K562 (cell line): ENCODE results near the gene RACGAP1. TPM values are rescaled to one million over a fixed set of nuclear protein-coding genes. Genes with fewer than 3 reads are reported as not detected.

Experiments
- ARID1B ChIP-seq: fragments of 450-650 bp; IDR thresholded peaks from 2 replicates; pipeline ENCODE4 v1.6.1; 2016; ENCODE audit warnings: antibody characterized with exemption, mild to moderate bottlenecking, inconsistent platforms
- BHLHE40 ChIP-seq: IDR thresholded peaks from 2 replicates; pipeline ENCODE4 v1.6.1; 2011; ENCODE audit warnings: low read length, improper control_type of control experiment
- CEBPB ChIP-seq: fragments of 450-650 bp; IDR thresholded peaks from 2 replicates; pipeline ENCODE4 v1.6.1; 2016; ENCODE audit warnings: missing genetic modification characterization, missing compliant biosample characterization
- CHD4 ChIP-seq: fragments of 200-600 bp; sonication (generic); IDR thresholded peaks from 3 replicates; pipeline ENCODE4 v1.6.1; 2012; ENCODE audit warnings: low read depth, mild to moderate bottlenecking, mixed read lengths, low read length, inconsistent platforms; ENCODE audit not compliant: insufficient read depth, insufficient replicate concordance, poor library complexity, severe bottlenecking
- FOXJ3 ChIP-seq: sonication (generic); formaldehyde crosslinking; IDR thresholded peaks from 2 replicates; pipeline ENCODE4 v1.4.0; 2020; ENCODE audit warnings: mild to moderate bottlenecking, missing genetic modification reagents
- IFI16 ChIP-seq: fragments of 250-450 bp; sonication (Bioruptor Pico); IDR thresholded peaks from 2 replicates; pipeline ENCODE4 v2.1.2; 2022; ENCODE audit warnings: mild to moderate bottlenecking, inconsistent platforms
- KDM1A ChIP-seq, 2 experiments: fragments of 450-650 bp; IDR thresholded peaks; 2 replicates each; pipeline ENCODE4 v1.6.1; 2016; ENCODE audit warnings: mild to moderate bottlenecking in 2 of 2
- KDM5B ChIP-seq: fragments of 200-600 bp; sonication (generic); IDR thresholded peaks from 2 replicates; pipeline ENCODE4 v1.6.1; 2012; ENCODE audit warnings: low read depth, mild to moderate bottlenecking, moderate library complexity, low read length, control low read depth, inconsistent platforms; ENCODE audit not compliant: insufficient replicate concordance
- KLF13 ChIP-seq: fragments of 450-650 bp; IDR thresholded peaks from 2 replicates; pipeline ENCODE4 v1.6.1; 2016; ENCODE audit warnings: missing genetic modification characterization, low read depth, mild to moderate bottlenecking, missing compliant biosample characterization, moderate library complexity, borderline replicate concordance
- KLF6 ChIP-seq: fragments of 250-450 bp; sonication (Bioruptor Pico); IDR thresholded peaks from 2 replicates; pipeline ENCODE4 v1.4.0; 2020; ENCODE audit warnings: mild to moderate bottlenecking, moderate library complexity, borderline replicate concordance
- MCM5 ChIP-seq: fragments of 450-650 bp; IDR thresholded peaks from 2 replicates; pipeline ENCODE4 v1.6.1; 2016; ENCODE audit warnings: low read depth
- MEF2A ChIP-seq: IDR thresholded peaks from 2 replicates; pipeline ENCODE4 v1.6.1; 2011; ENCODE audit warnings: low read depth, mild to moderate bottlenecking, low read length, moderate library complexity; ENCODE audit not compliant: control insufficient read depth
- MEIS2 ChIP-seq: fragments of 450-650 bp; IDR thresholded peaks from 2 replicates; pipeline ENCODE4 v1.6.1; 2014; ENCODE audit warnings: mild to moderate bottlenecking; ENCODE audit not compliant: partially characterized antibody
- MTF1 ChIP-seq: fragments of 250-450 bp; sonication (Bioruptor Pico); IDR thresholded peaks from 2 replicates; pipeline ENCODE4 v1.9.0; 2021; ENCODE audit warnings: moderate library complexity, mild to moderate bottlenecking, inconsistent platforms, borderline replicate concordance
- NEUROD1 ChIP-seq: fragments of 150-350 bp; IDR thresholded peaks from 2 replicates; pipeline ENCODE4 v1.6.1; 2014; ENCODE audit warnings: borderline replicate concordance, low read length, low read depth; ENCODE audit not compliant: partially characterized antibody
- PKNOX1 ChIP-seq: fragments of 450-650 bp; IDR thresholded peaks from 2 replicates; pipeline ENCODE4 v1.6.1; 2016
- PML ChIP-seq: IDR thresholded peaks from 2 replicates; pipeline ENCODE4 v1.6.1; 2012; ENCODE audit warnings: low read length, inconsistent platforms
- PYGO2 ChIP-seq: fragments of 450-650 bp; IDR thresholded peaks from 2 replicates; pipeline ENCODE4 v1.6.1; 2016; ENCODE audit warnings: mild to moderate bottlenecking, missing genetic modification characterization, moderate library complexity, missing compliant biosample characterization
- RBM25 ChIP-seq: fragments of 200-400 bp; formaldehyde crosslinking; IDR thresholded peaks from 2 replicates; pipeline ENCODE4 v1.6.1; 2018; ENCODE audit warnings: low read length, low read depth, moderate library complexity; ENCODE audit not compliant: severe bottlenecking
- SMAD1 ChIP-seq: fragments of 150-350 bp; IDR thresholded peaks from 2 replicates; pipeline ENCODE4 v1.6.1; 2014; ENCODE audit warnings: low read length, low read depth; ENCODE audit not compliant: partially characterized antibody
- SPI1 ChIP-seq: IDR thresholded peaks from 2 replicates; pipeline ENCODE4 v1.6.1; 2011; ENCODE audit warnings: low read depth, low read length, control low read depth, borderline replicate concordance
- THRAP3 ChIP-seq: fragments of 450-650 bp; IDR thresholded peaks from 2 replicates; pipeline ENCODE4 v1.6.1; 2016; ENCODE audit warnings: mild to moderate bottlenecking, inconsistent platforms, borderline replicate concordance
- XRCC4 ChIP-seq: IDR thresholded peaks from one replicate; pipeline ENCODE4 v1.6.1; 2011; ENCODE audit not compliant: insufficient read depth, insufficient read length; ENCODE audit errors: extremely low read depth
- polyA plus RNA-seq, 8 experiments: library from polyadenylated mRNA; depleted of rRNA in 4 of 8; stranded (reverse) in 5 of 8; unstranded in 3 of 8; fragments of >200 nt; fragmentation: Nextera tagmentation in 2 of 8; fragmentation: Illumina TruSeq in 1 of 8; extraction: Ambion mirVana in 2 of 8; extraction: Trizol in 1 of 8; gene quantifications; 2 replicates each; pipeline versions ENCODE4 v1.2.1 to v1.2.3, GENCODE V29; 2011 to 2014; ENCODE audit warnings: inconsistent platforms in 1 of 8, missing spikeins in 1 of 8
- total RNA-seq, 7 experiments: library from RNA; depleted of rRNA in 6 of 7; stranded (reverse); fragments of >200 nt in 6 of 7; fragmentation: Illumina TruSeq in 2 of 7; extraction: Trizol in 2 of 7; gene quantifications; 2 replicates each; pipeline versions ENCODE4 v1.2.1 to v1.2.3, GENCODE V29; 2011 to 2021; ENCODE audit warnings: low replicate concordance in 1 of 7
- TF ChIP-seq, protein P1 (sequence below): sonication (generic); formaldehyde crosslinking; IDR thresholded peaks from 2 replicates; pipeline ENCODE4 v1.8.1; 2022; ENCODE audit warnings: missing genetic modification reagents
- TF ChIP-seq, protein P2 (sequence below), 2 experiments: fragments of 200-800 bp in 1 of 2; sonication (Bioruptor generic) in 1 of 2; sonication (generic) in 1 of 2; formaldehyde crosslinking in 1 of 2; IDR thresholded peaks in 1 of 2; conservative IDR thresholded peaks in 1 of 2; 2 replicates each; pipeline versions ENCODE4 v1.5.0 to v1.6.1; 2016 to 2020; ENCODE audit warnings: missing compliant biosample characterization in 1 of 2, missing genetic modification characterization in 1 of 2, missing genetic modification reagents in 1 of 2

Gene RACGAP1
- total and polyA plus RNA-seq, 9 of the 15 experiments (the other 6 are each of a cell fraction or from before 2014, with no cell fraction given): 56.4 to 92.9 (median 71.8) TPM

- TF ChIP-seq IFI16 (CRISPR knock-in tag) (no peak), PYGO2 (tag) (no peak), KLF13 (tag) (no peak), PML (0 out of 2 replicates have a peak, but pooled peaks have one; percentile 34), KDM1A (IDR thresholded peaks at IDR 0.05) (peak in 1 of 2 experiments; percentile 37; a peak in 1 of 4 replicates), BHLHE40 (no peak), CEBPB (tag) (no peak), RBM25 (no peak), SMAD1 (no peak), PKNOX1 (peak; percentile 71; the same call in 1 of the 2 replicates), ARID1B (peak; percentile 41; the same call in 1 of the 2 replicates), FOXJ3 (CRISPR knock-in tag) (no peak), CHD4 (no peak), KLF6 (CRISPR knock-in tag) (no peak), THRAP3 (no peak), XRCC4 (no peak), MEIS2 (peak; percentile 17), MTF1 (CRISPR knock-in tag) (no peak), MCM5 (no peak), MEF2A (no peak), NEUROD1 (no peak), SPI1 (peak; percentile 91), KDM5B (no peak)
- TF ChIP-seq, protein P1, sequence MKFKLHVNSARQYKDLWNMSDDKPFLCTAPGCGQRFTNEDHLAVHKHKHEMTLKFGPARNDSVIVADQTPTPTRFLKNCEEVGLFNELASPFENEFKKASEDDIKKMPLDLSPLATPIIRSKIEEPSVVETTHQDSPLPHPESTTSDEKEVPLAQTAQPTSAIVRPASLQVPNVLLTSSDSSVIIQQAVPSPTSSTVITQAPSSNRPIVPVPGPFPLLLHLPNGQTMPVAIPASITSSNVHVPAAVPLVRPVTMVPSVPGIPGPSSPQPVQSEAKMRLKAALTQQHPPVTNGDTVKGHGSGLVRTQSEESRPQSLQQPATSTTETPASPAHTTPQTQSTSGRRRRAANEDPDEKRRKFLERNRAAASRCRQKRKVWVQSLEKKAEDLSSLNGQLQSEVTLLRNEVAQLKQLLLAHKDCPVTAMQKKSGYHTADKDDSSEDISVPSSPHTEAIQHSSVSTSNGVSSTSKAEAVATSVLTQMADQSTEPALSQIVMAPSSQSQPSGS (CRISPR knock-in tag): no peak
- TF ChIP-seq, protein P2, sequence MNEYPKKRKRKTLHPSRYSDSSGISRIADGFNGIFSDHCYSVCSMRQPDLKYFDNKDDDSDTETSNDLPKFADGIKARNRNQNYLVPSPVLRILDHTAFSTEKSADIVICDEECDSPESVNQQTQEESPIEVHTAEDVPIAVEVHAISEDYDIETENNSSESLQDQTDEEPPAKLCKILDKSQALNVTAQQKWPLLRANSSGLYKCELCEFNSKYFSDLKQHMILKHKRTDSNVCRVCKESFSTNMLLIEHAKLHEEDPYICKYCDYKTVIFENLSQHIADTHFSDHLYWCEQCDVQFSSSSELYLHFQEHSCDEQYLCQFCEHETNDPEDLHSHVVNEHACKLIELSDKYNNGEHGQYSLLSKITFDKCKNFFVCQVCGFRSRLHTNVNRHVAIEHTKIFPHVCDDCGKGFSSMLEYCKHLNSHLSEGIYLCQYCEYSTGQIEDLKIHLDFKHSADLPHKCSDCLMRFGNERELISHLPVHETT (CRISPR knock-in tag; conservative IDR thresholded peaks at IDR 0.05 in 1 of 2, IDR thresholded peaks at IDR 0.05 in 1 of 2): no peak
Observed at GRCh38 chr12:50053583-50053982, 28.3 kb upstream of the RACGAP1 start (continued).
